NCI-H2107 (cell line): ENCODE results near the gene JPH3.
"Not testable (repeated sequence)": the region's sequence is repeated elsewhere in the genome, so short reads cannot be mapped to it uniquely, and the experiment has no call there.

Experiments
- DNase-seq: peaks from one replicate; lab custom pipeline; 2025; lab: John Stamatoyannopoulos, UW

JPH3 gene

GRCh38 chr16:87575027-87575804 lies 27.1 kb upstream of the JPH3 start:
- DNase-seq: no peak

- DNase-seq: no peak
Measured at GRCh38 chr16:87576171-87576570, 26.1 kb upstream of the JPH3 start.

GRCh38 chr16:87578142-87578930 lies 24.0 kb upstream of the JPH3 start:
- DNase-seq: not testable (repeated sequence)

GRCh38 chr16:87579691-87580090 lies 22.6 kb upstream of the JPH3 start:
- no peak for DNase-seq

- no peak for DNase-seq
Measured at GRCh38 chr16:87580855-87581261, 21.4 kb upstream of the JPH3 start.

- DNase-seq: no peak
Measured at GRCh38 chr16:87581857-87582215, 20.5 kb upstream of the JPH3 start.

- DNase-seq: no peak
Measured at GRCh38 chr16:87582216-87582965, 19.9 kb upstream of the JPH3 start.

GRCh38 chr16:87582966-87583325 lies 19.4 kb upstream of the JPH3 start:
- DNase-seq: no peak

GRCh38 chr16:87583453-87584131 lies 18.7 kb upstream of the JPH3 start:
- DNase-seq: no peak

GRCh38 chr16:87584271-87584670 lies 18.0 kb upstream of the JPH3 start:
- no peak for DNase-seq

GRCh38 chr16:87584975-87585374 lies 17.3 kb upstream of the JPH3 start:
- DNase-seq: no peak

- no peak for DNase-seq
Measured at GRCh38 chr16:87585442-87586200, 16.7 kb upstream of the JPH3 start.

- DNase-seq: no peak
Measured at GRCh38 chr16:87586201-87586782, 16.0 kb upstream of the JPH3 start.

GRCh38 chr16:87587636-87588035 lies 14.7 kb upstream of the JPH3 start:
- no peak for DNase-seq

- no peak for DNase-seq
Measured at GRCh38 chr16:87592018-87592712, 10.1 kb upstream of the JPH3 start.

GRCh38 chr16:87593710-87594258 lies 8.5 kb upstream of the JPH3 start:
- no peak for DNase-seq

GRCh38 chr16:87595712-87596111 lies 6.6 kb upstream of the JPH3 start:
- DNase-seq: no peak

GRCh38 chr16:87597324-87597830 lies 4.9 kb upstream of the JPH3 start:
- no peak for DNase-seq

- no peak for DNase-seq
Measured at GRCh38 chr16:87598431-87598830, 3.9 kb upstream of the JPH3 start.

- no peak for DNase-seq
Measured at GRCh38 chr16:87600246-87600645, 2.1 kb upstream of the JPH3 start.
